GM12878 (cell line): ENCODE results near the gene DMRTB1. TPM values are rescaled to one million over a fixed set of nuclear protein-coding genes. Genes with fewer than 3 reads are reported as not detected.

Experiments used
- CTCF ChIP-seq, 3 experiments: IDR thresholded peaks in 2 of 3; conservative IDR thresholded peaks in 1 of 3; 2 replicates each; pipeline ENCODE4 v1.5.1; 2011; ENCODE audit warnings: low read depth in 3 of 3, low read length in 3 of 3, mild to moderate bottlenecking in 3 of 3, control low read depth in 2 of 3, moderate library complexity in 2 of 3, inconsistent platforms in 1 of 3, mixed read lengths in 1 of 3; ENCODE audit not compliant: control insufficient read depth in 2 of 3, insufficient read depth in 1 of 3; ENCODE audit errors: extremely low read depth in 1 of 3
- E2F4 ChIP-seq: IDR thresholded peaks from 2 replicates; pipeline ENCODE4 v1.6.1; 2012; ENCODE audit warnings: low read depth, low read length, improper control_type of control experiment
- IKZF1 ChIP-seq: fragments of 450-650 bp; conservative IDR thresholded peaks from 2 replicates; pipeline ENCODE4 v1.6.1; 2017; ENCODE audit warnings: antibody characterized with exemption, mild to moderate bottlenecking
- MLLT1 ChIP-seq: fragments of 450-650 bp; IDR thresholded peaks from 2 replicates; pipeline ENCODE4 v1.6.1; 2016; ENCODE audit warnings: mild to moderate bottlenecking
- MTA3 ChIP-seq: IDR thresholded peaks from 2 replicates; pipeline ENCODE4 v1.6.1; 2012; ENCODE audit warnings: low read length, inconsistent platforms, borderline replicate concordance
- NR2F1 ChIP-seq: fragments of 450-650 bp; conservative IDR thresholded peaks from 2 replicates; pipeline ENCODE4 v1.6.1; 2017; ENCODE audit warnings: mild to moderate bottlenecking
- PAX5 ChIP-seq: IDR thresholded peaks from 2 replicates; pipeline ENCODE4 v1.6.1; 2011; ENCODE audit warnings: low read depth, low read length, borderline replicate concordance
- RELB ChIP-seq: fragments of 450-650 bp; IDR thresholded peaks from 2 replicates; pipeline ENCODE4 v1.6.1; 2017; ENCODE audit warnings: low read depth, mild to moderate bottlenecking, moderate library complexity
- SIX5 ChIP-seq: IDR thresholded peaks from 2 replicates; pipeline ENCODE4 v1.6.1; 2011; ENCODE audit warnings: mild to moderate bottlenecking, low read depth, low read length, moderate library complexity; ENCODE audit not compliant: severe bottlenecking
- SMC3 ChIP-seq: IDR thresholded peaks from 2 replicates; pipeline ENCODE4 v1.6.1; 2011; ENCODE audit warnings: low read length, improper control_type of control experiment, borderline replicate concordance
- SPI1 ChIP-seq: IDR thresholded peaks from 2 replicates; pipeline ENCODE4 v1.6.1; 2011; ENCODE audit warnings: low read depth, mild to moderate bottlenecking, low read length, moderate library complexity, borderline replicate concordance; ENCODE audit not compliant: insufficient read depth
- polyA plus RNA-seq, 11 experiments: library from polyadenylated mRNA; depleted of rRNA in 4 of 11; unstranded in 6 of 11; stranded (reverse) in 5 of 11; fragments of >200 nt; fragmentation: Nextera tagmentation in 4 of 11; fragmentation: Illumina TruSeq in 1 of 11; extraction: Ambion mirVana in 4 of 11; extraction: Trizol in 1 of 11; gene quantifications; 1 replicate in 1 of 11; 2 replicates in 10 of 11; pipeline versions ENCODE4 v1.2.1 to v1.2.3, GENCODE V29; 2011 to 2016; ENCODE audit warnings: inconsistent platforms in 2 of 11, missing spikeins in 2 of 11, low read depth in 1 of 11
- total RNA-seq, 4 experiments: library from RNA; depleted of rRNA in 3 of 4; stranded (reverse); fragments of >200 nt in 3 of 4; fragmentation: Illumina TruSeq in 1 of 4; extraction: Trizol in 1 of 4; gene quantifications; 2 replicates each; pipeline versions ENCODE4 v1.2.1 to v1.2.3, GENCODE V29; 2013 to 2021

DMRTB1 gene
- total and polyA plus RNA-seq, 10 of the 15 experiments (the other 5 are each of a cell fraction or from before 2014, with no cell fraction given): not detected

- TF ChIP-seq MLLT1 (0 out of 2 replicates have a peak, but pooled peaks have one; percentile 37), CTCF (IDR thresholded peaks at IDR 0.05 in 2 of 3, conservative IDR thresholded peaks at IDR 0.05 in 1 of 3; ENCODE audit: control insufficient read depth in 2 of 3, extremely low read depth in 1 of 3, insufficient read depth in 1 of 3, low read depth in 3 of 3, low read length in 3 of 3) (no peak), PAX5 (no peak), SMC3 (no peak), MTA3 (no peak), SPI1 (no peak; the same call in 1 of the 2 replicates), E2F4 (no peak), NR2F1 (no peak), IKZF1 (peak; percentile 68; the same call in 1 of the 2 replicates), RELB (peak; percentile 18; the same call in 1 of the 2 replicates), SIX5 (no peak)
- TF ChIP-seq, all 136 proteins: peak for 4
Measured at GRCh38 chr1:53417074-53417511, 42.1 kb upstream of the DMRTB1 start (continued).
